ENCODE data around the gene UBXN7. TPM values are rescaled to one million over a fixed set of nuclear protein-coding genes. Genes with fewer than 3 reads are reported as not detected.
"Not testable (repeated sequence)": the region's sequence is repeated elsewhere in the genome, so short reads cannot be mapped to it uniquely, and the experiment has no call there.

UBXN7 gene
- total RNA-seq, 4 donors from 2014 or later: 6.5 to 85.0 (median 39.0) TPM

GRCh38 chr3:196423044-196423781 is 9.0 kb downstream of the UBXN7 start:
- H3K4me3 ChIP-seq: no peak overlapping the region
- no peaks in the 10 kb centered on the region for H3K9me3 ChIP-seq
- no peaks in the 10 kb centered on the region for H3K4me1 ChIP-seq
- H3K27ac ChIP-seq: no peak overlapping the region
- no peaks in the 10 kb centered on the region for H3K36me3 ChIP-seq
- DNase-seq: peak; percentile 22 to 27
- H3K27me3 ChIP-seq: no peaks in the 10 kb centered on the region
- no peak for TF ChIP-seq POLR2A (IDR thresholded peaks at IDR 0.05)
- no peak for TF ChIP-seq CTCF (IDR thresholded peaks at IDR 0.05)
- intact Hi-C loops (cut with DNase I; ENCODE audit: low total_unique reads): no loop called here

GRCh38 chr3:196421668-196422067 is 10.6 kb downstream of the UBXN7 start:
- DNase-seq; H3K4me1 ChIP-seq; H3K36me3 ChIP-seq; H3K27me3 ChIP-seq; H3K4me3 ChIP-seq; H3K9me3 ChIP-seq; intact Hi-C loops (cut with DNase I; ENCODE audit: low total_unique reads); H3K27ac ChIP-seq: not testable (repeated sequence)

GRCh38 chr3:196419386-196419785 is 12.8 kb downstream of the UBXN7 start:
- intact Hi-C loops (cut with DNase I; ENCODE audit: low total_unique reads): no loop called here
- no peaks in the 10 kb centered on the region for H3K36me3 ChIP-seq
- H3K4me1 ChIP-seq: no peaks in the 10 kb centered on the region
- DNase-seq: no peak
- no peak overlapping the region for H3K27ac ChIP-seq
- TF ChIP-seq CTCF (IDR thresholded peaks at IDR 0.05) (no peak), POLR2A (IDR thresholded peaks at IDR 0.05) (no peak)
- H3K4me3 ChIP-seq: no peak overlapping the region
- no peaks in the 10 kb centered on the region for H3K27me3 ChIP-seq
- no peaks in the 10 kb centered on the region for H3K9me3 ChIP-seq

GRCh38 chr3:196418601-196419000 is 13.6 kb downstream of the UBXN7 start:
- no peaks in the 10 kb centered on the region for H3K9me3 ChIP-seq
- no peak for DNase-seq
- no peaks in the 10 kb centered on the region for H3K36me3 ChIP-seq
- H3K4me1 ChIP-seq: no peaks in the 10 kb centered on the region
- no peak overlapping the region for H3K4me3 ChIP-seq
- no peaks in the 10 kb centered on the region for H3K27me3 ChIP-seq
- no peak for TF ChIP-seq POLR2A (IDR thresholded peaks at IDR 0.05)
- no peak for TF ChIP-seq CTCF (IDR thresholded peaks at IDR 0.05)
- H3K27ac ChIP-seq: no peak overlapping the region
- intact Hi-C loops (cut with DNase I; ENCODE audit: low total_unique reads): no loop called here

GRCh38 chr3:196414469-196414868 is 17.8 kb downstream of the UBXN7 start:
- no peaks in the 10 kb centered on the region for H3K4me1 ChIP-seq
- TF ChIP-seq CTCF (IDR thresholded peaks at IDR 0.05) (no peak), POLR2A (IDR thresholded peaks at IDR 0.05) (no peak)
- H3K9me3 ChIP-seq: no peaks in the 10 kb centered on the region
- no peaks in the 10 kb centered on the region for H3K27me3 ChIP-seq
- H3K36me3 ChIP-seq: no peaks in the 10 kb centered on the region
- no peak overlapping the region for H3K4me3 ChIP-seq
- intact Hi-C loops (cut with DNase I; ENCODE audit: low total_unique reads): no loop called here
- no peak overlapping the region for H3K27ac ChIP-seq
- DNase-seq: no peak
